RCC 7860 (cell line): ENCODE results near the gene CCR5.
"Not testable (repeated sequence)": the region's sequence is repeated elsewhere in the genome, so short reads cannot be mapped to it uniquely, and the experiment has no call there.

Source experiments
- DNase-seq: peaks from one replicate; pipeline ENCODE4 v3.0.0-alpha.2; 2015; ENCODE audit warnings: low spot score
- FAIRE-seq: peaks from 2 replicates; lab custom pipeline; 2012; peaks lifted over from hg19 to GRCh38; lab: Jason Lieb, UNC

The CCR5 gene

DNA sequence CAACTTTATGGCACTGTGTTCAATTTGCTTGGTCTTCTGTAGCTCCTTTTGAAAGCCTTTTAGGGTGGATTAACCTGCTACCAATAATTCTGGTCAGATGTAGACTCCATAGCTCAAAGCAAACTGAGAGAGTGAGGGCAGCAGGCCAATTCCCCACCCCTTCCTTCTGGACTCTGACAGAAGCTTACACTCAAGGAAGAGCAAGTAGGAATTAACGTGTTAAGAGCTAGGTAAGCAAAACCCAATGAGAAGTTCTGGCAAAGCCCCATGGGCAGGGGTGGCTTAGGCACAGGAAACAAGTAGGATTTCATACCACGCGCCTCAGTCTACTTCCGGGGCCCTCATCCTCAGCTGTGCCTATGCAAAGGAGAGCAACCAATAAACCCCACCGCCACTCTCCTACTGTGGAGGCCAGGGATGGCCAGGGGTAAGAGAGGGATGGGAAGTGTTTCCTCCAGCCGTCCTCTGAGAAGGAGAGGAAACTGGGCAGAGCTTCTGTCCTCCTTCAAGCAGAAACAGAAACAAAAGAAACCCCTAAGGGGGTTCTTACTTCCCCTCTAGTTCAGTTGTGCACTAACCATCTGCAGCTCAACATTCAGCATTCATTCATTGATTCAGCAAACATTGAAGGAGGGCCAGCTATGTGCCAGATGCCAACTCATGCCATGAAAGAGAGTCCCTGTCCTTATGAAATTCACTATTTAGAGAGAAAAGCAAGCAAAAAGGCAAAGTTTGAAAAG, 12.6 kb downstream of the CCR5 start:
- FAIRE-seq (no peak), DNase-seq (no peak)

DNA sequence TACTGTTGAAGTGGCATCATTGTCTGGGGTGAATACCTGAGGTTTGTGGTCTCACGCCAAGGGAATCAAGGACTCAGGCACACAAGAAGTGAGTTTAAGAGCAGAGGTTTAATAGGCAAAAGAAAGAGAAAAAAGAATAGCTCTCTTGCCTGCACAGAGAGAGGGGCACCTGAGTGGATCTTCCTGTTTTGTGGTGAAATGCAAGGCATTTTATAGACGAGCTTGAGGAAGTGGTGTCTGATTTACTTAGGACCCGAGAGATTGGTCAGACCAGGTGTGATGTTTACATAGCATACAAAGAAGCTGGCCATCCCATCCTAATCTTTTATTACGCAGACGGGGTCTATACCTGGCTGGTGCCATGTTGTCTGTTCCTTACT, 13.2 kb downstream of the CCR5 start:
- FAIRE-seq (no peak), DNase-seq (no peak)

GRCh38 chr3:46386205-46386604, 15.5 kb downstream of the CCR5 start:
- FAIRE-seq = no peak
- peak; percentile 64 for DNase-seq

GRCh38 chr3:46388847-46389246, 18.1 kb downstream of the CCR5 start:
- FAIRE-seq, DNase-seq: not testable (repeated sequence)

DNA sequence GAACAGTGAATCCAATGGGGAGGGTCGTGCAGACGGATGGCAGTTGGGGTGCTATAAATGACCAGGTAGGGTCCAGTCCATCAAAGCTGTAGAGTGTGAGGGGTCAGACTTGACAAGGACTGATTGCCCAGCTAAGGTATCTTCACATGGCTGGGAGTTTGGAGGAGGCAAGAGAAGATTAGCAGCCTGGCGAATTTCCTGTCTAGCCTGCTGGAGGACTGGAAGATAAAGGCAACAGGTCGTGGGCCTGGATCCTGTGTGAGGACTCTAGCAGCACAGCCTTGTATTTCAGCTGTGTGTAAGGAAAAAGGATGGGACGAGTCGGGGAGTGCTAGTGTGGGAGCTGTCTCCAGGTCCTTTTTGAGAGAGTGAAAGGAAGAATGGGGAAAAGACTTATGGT, 18.6 kb downstream of the CCR5 start:
- FAIRE-seq (no peak), DNase-seq (no peak)

DNA sequence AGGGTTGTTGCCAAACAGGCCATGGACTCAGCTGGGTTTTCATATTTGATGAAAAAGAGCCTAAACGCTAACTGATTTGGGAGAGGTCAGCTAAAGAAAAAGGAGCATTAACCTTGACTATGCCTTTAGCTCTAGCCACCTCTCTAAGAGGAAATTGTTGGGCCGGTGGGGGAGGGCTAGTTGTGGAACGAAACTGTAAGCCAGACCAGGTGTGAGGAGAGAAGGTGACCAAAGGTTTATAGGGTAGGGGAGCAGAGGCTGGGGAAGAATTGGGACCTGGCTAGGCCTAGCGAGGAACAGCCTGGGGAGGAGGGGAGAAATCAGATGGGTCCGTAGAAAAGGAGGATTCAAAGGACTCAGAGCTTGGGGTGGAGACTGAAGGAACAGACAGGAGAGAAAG, 20.8 kb downstream of the CCR5 start:
- not testable (repeated sequence) for DNase-seq, FAIRE-seq

GRCh38 chr3:46393011-46393410, 22.3 kb downstream of the CCR5 start:
- FAIRE-seq (no peak), DNase-seq (no peak)

GRCh38 chr3:46393554-46394434, 23.0 kb downstream of the CCR5 start:
- DNase-seq = no peak
- FAIRE-seq = no peak

GRCh38 chr3:46395210-46395661, 24.5 kb downstream of the CCR5 start:
- FAIRE-seq = no peak
- DNase-seq = no peak

GRCh38 chr3:46395766-46396530, 25.2 kb downstream of the CCR5 start:
- FAIRE-seq (peak; percentile 69), DNase-seq (peak; percentile 61)

GRCh38 chr3:46397111-46397510, 26.4 kb downstream of the CCR5 start:
- FAIRE-seq (no peak), DNase-seq (no peak)

- DNase-seq (no peak), FAIRE-seq (no peak)
Observed at GRCh38 chr3:46398186-46398955, 27.6 kb downstream of the CCR5 start.

DNA sequence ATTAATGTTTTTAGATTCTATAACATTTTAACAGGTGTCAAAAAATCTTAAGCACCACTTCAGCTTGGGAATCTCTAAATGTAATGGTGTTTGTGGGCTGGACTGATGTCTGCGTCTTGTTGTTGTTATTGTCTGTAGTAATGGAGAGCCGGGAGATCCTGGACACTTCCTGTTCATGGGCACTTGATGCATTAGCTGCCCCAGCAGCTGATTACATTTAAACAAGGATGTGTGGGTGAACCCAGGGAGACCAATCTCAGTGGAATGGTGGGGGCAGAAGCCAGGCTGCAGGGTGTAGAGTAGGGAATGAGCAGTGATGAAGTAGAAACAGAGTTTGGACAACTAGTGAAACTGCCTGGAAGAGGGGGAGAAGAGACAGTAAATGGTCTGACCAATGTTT, 28.4 kb downstream of the CCR5 start:
- no peak for FAIRE-seq

GRCh38 chr3:46399557-46399956, 28.8 kb downstream of the CCR5 start:
- FAIRE-seq = no peak
- DNase-seq = no peak

More for the DNA sequence above, 28.4 kb downstream of the CCR5 start:
- DNase-seq = no peak

DNA sequence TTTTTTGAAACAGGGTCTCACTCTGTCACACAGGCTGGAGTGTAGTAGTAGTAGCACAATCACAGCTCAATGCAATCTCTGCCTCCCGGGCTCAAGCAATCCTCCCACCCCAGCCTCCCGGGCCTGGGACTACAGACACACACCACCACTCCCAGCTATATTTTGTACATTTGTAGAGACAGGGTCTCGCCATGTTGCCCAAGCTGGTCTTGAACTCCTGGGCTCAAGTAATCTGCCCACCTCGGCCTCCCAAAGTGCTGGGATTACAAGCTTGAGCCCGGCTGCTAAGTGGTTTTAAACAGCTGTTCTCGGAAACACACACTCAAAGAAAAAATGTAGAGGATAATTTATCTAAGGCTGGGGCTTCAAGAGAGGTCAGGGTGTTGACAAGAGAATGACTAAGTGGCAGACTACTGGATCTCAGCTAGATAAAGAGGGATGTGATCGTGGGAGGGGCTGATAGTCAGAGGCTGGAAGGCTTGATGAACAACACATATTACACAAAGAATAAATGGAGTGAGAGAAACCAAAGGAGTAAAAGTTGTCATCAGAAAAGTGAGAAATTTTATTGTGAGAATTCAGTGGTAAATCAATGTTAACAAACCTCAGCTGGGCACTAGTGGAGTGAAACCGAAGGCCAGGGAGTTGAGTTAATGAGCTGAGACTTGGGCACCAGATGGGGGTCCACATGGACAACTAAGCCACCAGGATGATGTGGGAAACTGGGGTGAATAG, 29.4 kb downstream of the CCR5 start:
- peak; percentile 55 for DNase-seq
- FAIRE-seq = no peak

DNA sequence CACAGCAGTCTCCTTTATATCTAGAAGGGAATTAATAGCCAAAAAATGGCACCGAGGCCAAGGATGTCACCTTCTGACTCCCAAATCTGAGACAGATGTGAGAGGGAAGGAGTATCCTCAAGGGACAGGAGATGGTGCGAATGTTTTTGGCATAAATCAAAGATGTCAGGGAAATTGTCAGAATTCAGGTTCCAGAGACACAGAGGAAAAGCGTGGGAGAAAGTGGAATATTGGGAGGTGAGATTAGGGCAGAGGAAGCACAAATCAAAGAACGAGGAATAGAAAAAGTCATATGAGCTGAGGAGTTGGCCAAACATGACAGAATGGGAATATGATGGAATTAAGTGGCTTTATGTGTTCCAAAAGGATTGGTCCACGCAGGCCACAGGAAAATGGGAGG, 30.1 kb downstream of the CCR5 start:
- DNase-seq (no peak), FAIRE-seq (no peak)

- DNase-seq (no peak), FAIRE-seq (no peak)
Observed at GRCh38 chr3:46401579-46401978, 30.8 kb downstream of the CCR5 start.

- not testable (repeated sequence) for FAIRE-seq, DNase-seq
Observed at GRCh38 chr3:46402902-46403301, 32.2 kb downstream of the CCR5 start.

GRCh38 chr3:46405301-46406019, 34.7 kb downstream of the CCR5 start:
- FAIRE-seq (no peak), DNase-seq (no peak)
